ENCODE results near the gene TXNDC12.

- TF ChIP-seq EP300 (IDR thresholded peaks at IDR 0.05) = no peak
- no peak for TF ChIP-seq CTCF (IDR thresholded peaks at IDR 0.05)
- TF ChIP-seq POLR2A (IDR thresholded peaks at IDR 0.05) = no peak
These were observed 76.9 kb downstream of the TXNDC12 start for GRCh38 chr1:51978099-51978498.

All from sigmoid colon (tissue), 4 donors.